ENCODE results near the gene PRXL2B.
"Not testable (repeated sequence)": the region's sequence is repeated elsewhere in the genome, so short reads cannot be mapped to it uniquely, and the experiment has no call there.

The PRXL2B gene

GRCh38 chr1:2551544-2551943 lies 35.0 kb upstream of the PRXL2B start:
- not testable (repeated sequence) for H3K9me3 ChIP-seq (ENCODE audit: control insufficient read depth, insufficient read depth, low read length); H3K36me3 ChIP-seq (ENCODE audit: control insufficient read depth, low read length); H4K20me1 ChIP-seq (ENCODE audit: control insufficient read depth, insufficient read depth, low read depth, low read length); H3K27me3 ChIP-seq (ENCODE audit: control insufficient read depth, low read length); H3K79me2 ChIP-seq (ENCODE audit: control insufficient read depth, low read length); H3K27ac ChIP-seq (ENCODE audit: low read depth, low read length); H3K4me2 ChIP-seq (ENCODE audit: low read length); H3K4me3 ChIP-seq (ENCODE audit: low read length); H3K9me2 ChIP-seq (replicated peaks; ENCODE audit: control insufficient read depth, low read length)
- H3F3A ChIP-seq (ENCODE audit: control insufficient read depth, insufficient read depth), result peaks cover 21% of the 10 kb centered on the region
- peaks cover 59% of the 10 kb centered on the region for H3K4me1 ChIP-seq (ENCODE audit: control insufficient read depth, low read length)

GRCh38 chr1:2552189-2552588 lies 34.4 kb upstream of the PRXL2B start:
- no peaks in the 10 kb centered on the region for H4K20me1 ChIP-seq (ENCODE audit: control insufficient read depth, insufficient read depth, low read depth, low read length)
- H3K79me2 ChIP-seq (ENCODE audit: control insufficient read depth, low read length), result peaks cover 3% of the 10 kb centered on the region; the same call in 1 of the 2 replicates
- no peak overlapping the region for H3K4me3 ChIP-seq (ENCODE audit: low read length)
- no peak overlapping the region for H3K4me2 ChIP-seq (ENCODE audit: low read length)
- peaks cover 61% of the 10 kb centered on the region for H3K4me1 ChIP-seq (ENCODE audit: control insufficient read depth, low read length)
- H3K9me3 ChIP-seq (ENCODE audit: control insufficient read depth, insufficient read depth, low read length), result no peaks in the 10 kb centered on the region
- no peaks in the 10 kb centered on the region for H3K36me3 ChIP-seq (ENCODE audit: control insufficient read depth, low read length)
- no peaks in the 10 kb centered on the region for H3K27me3 ChIP-seq (ENCODE audit: control insufficient read depth, low read length)
- TF ChIP-seq CTCF (IDR thresholded peaks at IDR 0.05; ENCODE audit: low read depth, low read length, poor library complexity, severe bottlenecking), result no peak
- TF ChIP-seq EZH2phosphoT487 (IDR thresholded peaks at IDR 0.05; ENCODE audit: borderline replicate concordance, low read length), result no peak
- H3K27ac ChIP-seq (ENCODE audit: low read depth, low read length), result no peak overlapping the region
- H3F3A ChIP-seq (ENCODE audit: control insufficient read depth, insufficient read depth), result peaks cover 21% of the 10 kb centered on the region
- H3K9me2 ChIP-seq (replicated peaks; ENCODE audit: control insufficient read depth, low read length), result no peaks in the 10 kb centered on the region

GRCh38 chr1:2553076-2553475 lies 33.5 kb upstream of the PRXL2B start:
- not testable (repeated sequence) for H3K9me2 ChIP-seq (replicated peaks; ENCODE audit: control insufficient read depth, low read length); H4K20me1 ChIP-seq (ENCODE audit: control insufficient read depth, insufficient read depth, low read depth, low read length); H3K79me2 ChIP-seq (ENCODE audit: control insufficient read depth, low read length); H3K4me3 ChIP-seq (ENCODE audit: low read length); H3K27me3 ChIP-seq (ENCODE audit: control insufficient read depth, low read length); H3K4me2 ChIP-seq (ENCODE audit: low read length); H3K9me3 ChIP-seq (ENCODE audit: control insufficient read depth, insufficient read depth, low read length); H3K27ac ChIP-seq (ENCODE audit: low read depth, low read length); H3K36me3 ChIP-seq (ENCODE audit: control insufficient read depth, low read length)
- Histone ChIP-seq H3F3A (ENCODE audit: control insufficient read depth, insufficient read depth) (peaks cover 13% of the 10 kb centered on the region), H3K4me1 (ENCODE audit: control insufficient read depth, low read length) (peaks cover 54% of the 10 kb centered on the region)

GRCh38 chr1:2553871-2554620 lies 32.5 kb upstream of the PRXL2B start:
- H3K4me2 ChIP-seq (ENCODE audit: low read length), result no peak overlapping the region

More at GRCh38 chr1:2553871-2554620, 32.5 kb upstream of the PRXL2B start:
- Histone ChIP-seq H3K4me1 (ENCODE audit: control insufficient read depth, low read length) (peaks cover 44% of the 10 kb centered on the region), H3K27ac (ENCODE audit: low read depth, low read length) (no peak overlapping the region), H4K20me1 (ENCODE audit: control insufficient read depth, insufficient read depth, low read depth, low read length) (no peaks in the 10 kb centered on the region), H3K27me3 (ENCODE audit: control insufficient read depth, low read length) (no peaks in the 10 kb centered on the region), H3K9me2 (replicated peaks; ENCODE audit: control insufficient read depth, low read length) (no peaks in the 10 kb centered on the region), H3K9me3 (ENCODE audit: control insufficient read depth, insufficient read depth, low read length) (no peaks in the 10 kb centered on the region), H3K4me3 (ENCODE audit: low read length) (no peak overlapping the region), H3K36me3 (ENCODE audit: control insufficient read depth, low read length) (no peaks in the 10 kb centered on the region), H3K79me2 (ENCODE audit: control insufficient read depth, low read length) (no peaks in the 10 kb centered on the region), H3F3A (ENCODE audit: control insufficient read depth, insufficient read depth) (peaks cover 3% of the 10 kb centered on the region; the same call in 1 of the 2 replicates)
- TF ChIP-seq EZH2phosphoT487 (IDR thresholded peaks at IDR 0.05; ENCODE audit: borderline replicate concordance, low read length), result no peak
- no peak for TF ChIP-seq CTCF (IDR thresholded peaks at IDR 0.05; ENCODE audit: low read depth, low read length, poor library complexity, severe bottlenecking)
